HG03558 (cell line): ENCODE data around the gene TEX101.
A peak's percentile ranks its signal among the peaks of the same experiment; 100 is the strongest.

Experiments
- ATAC-seq: cut with Tn5 transposase; IDR thresholded peaks from one replicate; pipeline ENCODE4 v1.9.1; 2021; ENCODE audit warnings: moderate number of reproducible peaks; ENCODE audit not compliant: unreplicated experiment; ENCODE audit errors: extremely low read depth

TEX101 gene

DNA sequence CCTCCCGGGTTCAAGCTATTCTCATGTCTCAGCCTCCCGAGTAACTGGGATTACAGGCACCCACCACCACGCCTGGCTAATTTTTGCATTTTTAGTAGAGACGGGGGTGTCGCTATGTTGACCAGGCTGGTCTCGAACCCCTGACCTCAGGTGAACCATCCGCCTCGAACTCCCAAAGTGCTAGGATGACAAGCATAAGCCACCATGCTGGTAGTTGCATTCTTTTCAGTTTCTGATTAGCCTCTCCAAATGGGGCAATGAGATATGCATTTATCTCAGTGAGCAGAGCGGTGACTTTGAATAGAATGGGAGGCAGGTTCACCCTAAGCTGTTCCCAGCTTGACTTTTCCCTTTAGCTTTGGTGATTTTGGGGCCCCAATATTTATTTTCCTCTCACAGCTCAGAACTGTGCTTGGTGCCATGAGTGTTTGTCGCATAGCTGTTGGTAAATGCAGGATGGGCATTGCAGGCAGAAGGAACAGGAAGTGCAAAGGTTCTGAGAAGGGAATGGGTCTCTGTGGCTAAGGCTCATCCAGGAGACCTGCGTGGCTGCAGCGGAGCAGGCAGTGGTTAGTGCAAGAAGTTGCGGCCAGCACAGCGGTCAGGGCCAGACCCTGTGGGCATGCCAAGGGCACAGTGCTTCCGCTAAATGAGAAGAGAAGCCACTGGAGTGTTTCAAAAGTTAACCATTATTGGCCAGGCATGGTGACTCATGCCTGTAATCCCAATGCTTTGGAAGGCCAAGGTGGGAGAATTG, 30.0 kb downstream of the TEX101 start:
- no peak for ATAC-seq

- no peak for ATAC-seq
Measured at GRCh38 chr19:43445426-43445825, 30.7 kb downstream of the TEX101 start.

DNA sequence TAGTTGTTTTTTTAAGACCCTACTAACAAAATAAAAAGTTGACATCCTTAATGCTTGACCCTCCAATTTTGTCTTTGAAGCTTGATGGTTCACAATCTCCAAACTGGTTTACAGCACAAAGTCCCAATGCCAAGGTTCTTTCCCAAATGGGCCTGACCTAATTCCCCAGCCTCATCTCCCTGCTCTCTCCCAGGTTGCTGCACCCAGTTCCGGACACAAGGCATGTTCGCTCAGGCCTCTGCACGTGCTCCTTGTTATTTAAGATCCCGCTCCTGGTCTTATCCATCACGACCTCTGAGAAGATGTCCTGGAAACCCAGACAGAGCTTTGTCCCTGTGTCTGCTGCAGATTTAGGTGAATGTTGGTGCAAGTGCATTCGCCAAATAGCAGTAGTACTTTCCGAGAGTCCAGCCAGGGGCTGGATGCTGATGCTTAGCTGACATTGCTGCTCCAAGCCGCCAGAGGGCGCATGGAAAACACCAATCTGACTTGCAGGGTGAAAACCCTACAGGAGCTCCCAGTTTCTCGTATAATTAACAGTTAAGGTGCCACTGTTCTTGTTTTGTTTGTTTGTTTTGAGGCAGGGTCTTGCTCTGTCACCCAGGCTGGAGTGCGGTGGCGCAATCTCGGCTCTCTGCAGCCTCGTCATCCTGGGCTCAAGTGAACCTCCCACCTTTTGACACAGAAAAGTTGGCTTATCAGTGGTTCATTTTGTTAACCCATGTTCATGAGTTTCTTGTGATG, 32.2 kb downstream of the TEX101 start:
- no peak for ATAC-seq

DNA sequence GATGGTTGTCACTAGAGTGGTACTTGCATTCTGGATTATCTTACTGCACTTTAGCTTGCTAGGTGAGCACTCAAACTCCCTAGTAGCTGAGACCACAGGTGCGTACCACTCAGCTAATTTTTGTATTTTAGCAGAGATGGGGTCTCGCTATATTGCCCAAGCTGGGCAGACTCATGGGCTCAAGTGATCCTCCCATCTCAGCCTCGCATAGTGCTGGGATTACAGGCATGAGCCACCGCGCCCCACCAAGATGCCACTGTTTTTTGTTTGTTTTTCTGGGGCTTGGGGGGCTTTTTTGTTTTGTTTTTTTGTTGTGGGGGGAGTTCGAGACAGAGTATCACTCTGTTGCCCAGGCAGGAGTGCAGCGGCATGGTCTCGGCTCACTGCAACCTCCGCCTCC, 33.0 kb downstream of the TEX101 start:
- ATAC-seq, result no peak

GRCh38 chr19:43450545-43450997, 35.9 kb downstream of the TEX101 start:
- no peak for ATAC-seq

- ATAC-seq, result no peak
Measured at GRCh38 chr19:43452582-43452981, 37.9 kb downstream of the TEX101 start.

DNA sequence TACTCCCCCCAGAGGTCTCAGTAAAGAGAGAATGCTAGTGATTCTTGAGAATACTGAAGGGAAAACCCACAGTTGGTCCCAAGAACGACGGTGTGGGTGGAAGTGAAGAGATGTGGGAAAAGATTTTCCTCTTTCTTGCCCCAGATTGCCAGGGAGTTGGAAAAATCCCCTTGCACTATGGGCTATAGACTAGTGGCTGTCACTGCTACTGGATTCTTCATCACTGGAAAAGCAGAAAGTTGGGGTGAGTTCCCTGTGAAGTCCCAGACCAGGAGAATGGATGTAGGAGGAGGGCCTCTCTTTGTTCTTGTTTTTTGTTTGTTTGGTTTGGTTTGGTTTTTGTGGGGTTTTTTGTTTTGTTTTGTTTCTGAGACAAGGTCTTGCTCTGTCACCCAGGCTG, 39.3 kb downstream of the TEX101 start:
- ATAC-seq, result no peak

DNA sequence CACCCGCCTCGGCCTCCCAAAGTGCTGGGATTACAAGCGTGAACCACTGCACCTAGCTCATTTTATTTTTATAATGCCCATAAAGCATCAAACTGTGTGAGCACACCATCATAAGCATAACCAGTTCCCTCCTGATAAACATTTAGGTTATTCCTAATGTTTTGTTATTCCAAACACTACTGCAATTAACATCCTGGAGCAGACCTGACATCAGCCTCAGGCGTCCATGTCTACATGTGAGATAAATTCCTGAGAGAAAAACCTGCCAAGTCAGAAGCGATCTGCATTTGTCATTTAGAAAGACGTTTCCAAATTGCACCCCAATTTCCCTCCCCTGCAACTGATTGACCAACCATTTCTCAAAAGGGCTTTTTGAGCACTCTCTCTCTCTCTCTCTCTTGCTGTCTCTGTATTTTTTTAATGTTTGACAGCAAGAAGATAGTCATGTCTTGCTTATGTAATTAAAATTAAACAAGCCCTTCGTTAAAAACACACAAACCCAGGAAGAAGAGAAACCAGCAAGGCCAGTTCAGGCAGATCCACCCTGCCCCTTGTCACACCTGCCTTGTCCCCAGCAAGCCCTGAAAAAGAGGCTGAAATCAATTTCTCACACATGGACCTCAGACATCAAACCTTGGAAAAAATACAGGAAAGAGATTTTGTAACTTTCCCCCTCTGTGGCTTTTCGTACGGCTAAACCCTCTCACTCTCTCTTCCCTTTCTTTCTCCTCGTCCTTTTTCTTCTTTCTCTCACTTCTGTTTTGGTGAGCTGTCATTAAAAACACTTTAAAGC, 40.8 kb downstream of the TEX101 start:
- no peak for ATAC-seq

DNA sequence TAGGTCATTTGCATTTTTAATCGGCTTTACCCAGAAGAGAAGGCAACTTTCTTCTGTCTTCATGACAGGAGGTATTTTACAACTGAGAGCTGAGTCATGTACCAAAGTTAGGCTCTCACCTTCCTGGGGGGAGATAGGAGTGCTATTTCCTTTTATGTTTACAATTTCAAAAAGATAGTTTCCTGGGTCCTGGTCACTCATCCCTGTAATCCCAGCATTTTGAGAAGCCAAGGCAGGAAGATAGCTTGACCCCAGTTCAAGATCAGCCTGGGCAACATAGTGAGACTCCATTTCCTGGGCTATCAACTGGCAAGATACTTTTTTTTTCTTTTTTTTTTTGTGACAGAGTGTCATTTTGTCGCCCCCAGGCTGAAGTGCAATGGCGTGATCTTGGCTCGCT, 43.1 kb downstream of the TEX101 start:
- no peak for ATAC-seq

- no peak for ATAC-seq
Measured at GRCh38 chr19:43460362-43461016, 45.8 kb downstream of the TEX101 start.

GRCh38 chr19:43461303-43461702, 46.6 kb downstream of the TEX101 start:
- no peak for ATAC-seq

DNA sequence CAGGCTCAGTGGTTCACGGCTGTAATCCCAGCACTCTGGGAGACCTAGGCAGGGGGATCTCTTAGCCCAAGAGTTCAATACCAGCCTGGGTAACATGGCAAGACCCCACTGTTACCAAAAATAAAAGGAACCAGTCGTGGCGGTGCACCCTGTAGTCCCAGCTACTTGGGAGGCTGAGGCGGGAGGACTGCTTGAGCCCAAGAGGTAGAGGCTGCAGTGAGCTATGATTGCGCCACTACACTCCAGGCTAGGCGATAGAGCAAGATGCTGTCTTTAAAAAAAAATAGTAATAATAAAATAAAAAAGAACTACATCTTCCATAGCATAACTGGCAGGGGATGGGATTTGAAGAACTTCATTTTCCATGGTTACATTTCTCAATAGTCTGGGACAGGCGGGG, 47.7 kb downstream of the TEX101 start:
- ATAC-seq, result no peak

GRCh38 chr19:43462785-43463380, 48.2 kb downstream of the TEX101 start:
- no peak for ATAC-seq

DNA sequence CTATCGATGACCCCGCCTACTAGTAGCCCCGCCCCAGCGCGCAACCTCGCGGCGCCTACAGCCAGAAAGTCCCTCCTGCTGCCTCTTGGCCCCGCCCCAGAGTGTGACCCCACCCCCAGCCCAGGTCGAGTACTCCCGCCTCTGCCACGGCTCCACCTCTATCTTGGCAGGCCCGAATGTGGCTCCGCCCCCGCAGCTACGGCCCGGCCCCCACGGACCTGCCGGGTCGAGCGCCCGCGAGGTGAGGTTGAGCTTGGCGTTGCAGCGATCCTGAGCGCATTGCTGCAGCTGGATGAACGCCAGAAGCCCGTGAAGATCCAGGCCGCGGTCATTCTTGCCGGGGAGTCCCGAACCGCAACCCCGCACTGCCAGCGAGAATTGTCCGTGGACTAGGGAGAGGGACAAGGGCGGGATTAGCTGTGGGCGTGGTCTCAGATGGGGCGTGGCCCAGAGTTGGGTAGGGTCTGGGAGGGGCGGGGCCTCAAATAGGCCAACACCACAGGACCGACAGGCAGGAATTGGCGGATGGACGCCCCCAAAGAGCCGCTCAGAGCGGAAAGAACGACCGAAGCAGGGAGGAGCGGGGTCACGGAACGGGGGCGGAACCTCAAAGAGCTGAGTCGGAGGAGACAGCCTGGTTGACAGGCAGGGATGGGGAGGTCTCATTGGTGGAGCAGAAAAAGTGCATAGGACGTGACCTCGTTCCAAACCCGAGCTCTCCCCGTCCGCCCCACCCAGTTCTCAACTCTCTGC, 48.9 kb downstream of the TEX101 start:
- ATAC-seq, result peak; percentile 52

GRCh38 chr19:43464134-43464775, 49.6 kb downstream of the TEX101 start:
- no peak for ATAC-seq

DNA sequence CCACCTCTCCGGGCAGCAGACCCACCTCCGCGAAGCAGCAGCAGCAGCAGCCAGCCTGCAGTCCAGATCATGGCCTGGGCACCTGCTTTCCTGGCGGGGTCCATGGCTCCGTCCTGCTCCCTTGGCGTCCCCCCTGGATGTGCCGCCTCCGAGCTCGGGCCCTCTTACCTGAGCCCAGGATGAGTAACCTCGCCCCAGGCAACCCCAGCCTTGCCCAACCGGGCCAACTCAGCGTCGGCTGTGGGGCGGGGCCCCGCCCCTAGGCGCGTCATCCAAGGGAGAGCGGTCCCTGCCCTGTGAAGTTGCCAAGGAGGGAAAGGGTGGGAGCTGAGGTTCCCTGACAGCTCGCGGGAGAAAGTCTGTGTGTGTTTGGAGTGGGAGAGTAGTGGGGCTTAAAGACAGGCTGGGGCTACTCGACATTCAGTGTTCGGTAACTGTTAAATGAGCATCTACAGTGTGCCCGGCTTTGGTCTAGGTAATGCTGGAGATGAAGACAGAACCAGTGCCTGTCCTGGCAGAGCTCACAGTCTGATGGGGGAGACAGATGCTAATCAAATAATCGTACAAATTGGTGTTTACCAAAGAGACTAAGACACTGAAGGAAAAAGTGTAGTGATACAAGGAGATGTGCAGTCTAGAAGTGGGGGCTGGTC, 50.9 kb downstream of the TEX101 start, which contains the start of gene LYPD3:
Gene LYPD3, minus strand, starts transcription at position 141 of the 653 bp plus-strand sequence. Its CDS starts 37 bp downstream, at position 104.
- no peak for ATAC-seq

DNA sequence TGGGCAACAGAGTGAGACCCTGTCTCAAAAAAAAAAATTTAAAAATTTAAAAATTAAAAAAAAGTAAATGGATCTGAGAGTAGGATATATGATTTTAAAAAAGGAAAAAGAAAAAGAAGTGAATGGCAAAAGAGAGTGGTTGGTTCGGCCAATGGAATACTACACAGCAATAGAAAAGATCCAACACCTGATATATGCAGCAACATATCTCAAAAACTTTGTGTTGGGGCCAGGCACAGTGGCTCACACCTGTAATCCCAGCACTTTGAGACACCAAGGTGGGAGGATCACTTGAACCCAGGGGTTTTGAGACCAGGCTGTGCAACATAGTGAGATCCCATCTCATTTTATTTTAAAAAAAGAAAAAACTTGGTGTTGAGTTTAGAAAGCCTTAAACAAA, 52.1 kb downstream of the TEX101 start:
- ATAC-seq, result no peak

- no peak for ATAC-seq
Measured at GRCh38 chr19:43467276-43467675, 52.6 kb downstream of the TEX101 start.
